ENCODE results near the gene OR2T8.

OR2T8 gene

GRCh38 chr1:247919952-247920351 is at the start of gene OR2T8:
Gene OR2T8 (plus strand): TSS chr1:247920252. CDS start chr1:247921018, 766 bp downstream.
- ChIA-PET POLR2A (no interaction called here), CTCF (no interaction called here)
- TF ChIP-seq ELF4 (IDR thresholded peaks at IDR 0.05) (no peak), HDGF (IDR thresholded peaks at IDR 0.05; ENCODE audit: borderline replicate concordance) (no peak), SUZ12 (IDR thresholded peaks at IDR 0.05) (no peak), CTBP1 (IDR thresholded peaks at IDR 0.05; ENCODE audit: borderline replicate concordance) (no peak), ZNF384 (IDR thresholded peaks at IDR 0.05) (no peak), BHLHE40 (IDR thresholded peaks at IDR 0.05; ENCODE audit: borderline replicate concordance) (no peak), SP1 (IDR thresholded peaks at IDR 0.05) (no peak), PKNOX1 (IDR thresholded peaks at IDR 0.05) (no peak), FOXM1 (IDR thresholded peaks at IDR 0.05; ENCODE audit: borderline replicate concordance) (no peak), ARNT (IDR thresholded peaks at IDR 0.05) (no peak), LEF1 (IDR thresholded peaks at IDR 0.05; ENCODE audit: borderline replicate concordance) (no peak), NFRKB (IDR thresholded peaks at IDR 0.05) (no peak), FOXA1 (IDR thresholded peaks at IDR 0.05) (no peak), L3MBTL2 (conservative IDR thresholded peaks at IDR 0.05) (no peak), TARDBP (IDR thresholded peaks at IDR 0.05) (no peak), FOXK2 (IDR thresholded peaks at IDR 0.05) (no peak)
- DNase-seq (ENCODE audit: extremely low spot score): no peak

GRCh38 chr1:247883346-247883745 is 36.7 kb upstream of the OR2T8 start:
- POLR2A ChIA-PET: no interaction called here
- CTCF ChIA-PET: no interaction called here
- TF ChIP-seq L3MBTL2 (conservative IDR thresholded peaks at IDR 0.05): no peak
- no peak for TF ChIP-seq SP1 (IDR thresholded peaks at IDR 0.05)
- DNase-seq (ENCODE audit: extremely low spot score): no peak

GRCh38 chr1:247884797-247885413 is 35.1 kb upstream of the OR2T8 start:
- ChIA-PET CTCF (no interaction called here), POLR2A (no interaction called here)
- TF ChIP-seq ARNT (IDR thresholded peaks at IDR 0.05): no peak
- TF ChIP-seq FOXK2 (IDR thresholded peaks at IDR 0.05): no peak
- no peak for TF ChIP-seq ELF4 (IDR thresholded peaks at IDR 0.05)
- TF ChIP-seq L3MBTL2 (conservative IDR thresholded peaks at IDR 0.05): no peak
- TF ChIP-seq BHLHE40 (IDR thresholded peaks at IDR 0.05; ENCODE audit: borderline replicate concordance): no peak
- TF ChIP-seq ZNF384 (IDR thresholded peaks at IDR 0.05): no peak
- TF ChIP-seq TARDBP (IDR thresholded peaks at IDR 0.05): no peak
- TF ChIP-seq HDGF (IDR thresholded peaks at IDR 0.05; ENCODE audit: borderline replicate concordance): no peak
- no peak for TF ChIP-seq PKNOX1 (IDR thresholded peaks at IDR 0.05)
- TF ChIP-seq CTBP1 (IDR thresholded peaks at IDR 0.05; ENCODE audit: borderline replicate concordance): no peak
- no peak for TF ChIP-seq FOXA1 (IDR thresholded peaks at IDR 0.05)
- no peak for TF ChIP-seq SP1 (IDR thresholded peaks at IDR 0.05)
- no peak for TF ChIP-seq FOXM1 (IDR thresholded peaks at IDR 0.05; ENCODE audit: borderline replicate concordance)
- DNase-seq (ENCODE audit: extremely low spot score): no peak

DNA sequence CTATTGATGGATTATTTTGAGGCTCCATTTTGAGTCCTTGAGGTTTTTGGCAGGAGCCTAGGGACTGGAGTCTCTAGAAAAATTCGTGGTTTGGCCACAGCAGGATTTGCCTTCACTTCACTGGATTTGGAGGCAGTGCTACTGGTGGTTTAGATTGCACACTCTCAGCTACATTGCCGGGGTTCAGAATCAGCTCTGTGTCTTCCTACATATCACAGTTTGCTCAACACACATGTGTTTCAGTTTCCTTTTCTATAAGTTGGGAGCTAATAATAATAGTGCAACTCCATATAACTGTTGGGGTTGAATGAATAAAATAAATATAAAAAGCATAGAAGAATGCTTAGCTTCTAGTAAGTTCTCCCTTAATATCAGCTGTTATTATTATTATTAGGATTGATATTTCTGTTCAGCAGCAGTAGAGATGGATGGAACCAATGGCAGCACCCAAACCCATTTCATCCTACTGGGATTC is 24.9 kb upstream of the OR2T8 start, which contains the start of gene OR2W3:
Gene OR2W3 (plus strand): TSS at position 425 of the 475 bp plus-strand sequence. CDS start 0 bp downstream, at position 425.
- ChIA-PET POLR2A (no interaction called here), CTCF (no interaction called here)
- TF ChIP-seq ELF4 (IDR thresholded peaks at IDR 0.05) (no peak), CTBP1 (IDR thresholded peaks at IDR 0.05; ENCODE audit: borderline replicate concordance) (no peak), SUZ12 (IDR thresholded peaks at IDR 0.05) (no peak), NFRKB (IDR thresholded peaks at IDR 0.05) (no peak), LEF1 (IDR thresholded peaks at IDR 0.05; ENCODE audit: borderline replicate concordance) (no peak), TARDBP (IDR thresholded peaks at IDR 0.05) (no peak), PKNOX1 (IDR thresholded peaks at IDR 0.05) (no peak), FOXA1 (IDR thresholded peaks at IDR 0.05) (no peak)
- no peak for DNase-seq (ENCODE audit: extremely low spot score)

- POLR2A ChIA-PET: no interaction called here
- no peak for DNase-seq (ENCODE audit: extremely low spot score)
- no peak for TF ChIP-seq FOXA1 (IDR thresholded peaks at IDR 0.05)
- TF ChIP-seq PKNOX1 (IDR thresholded peaks at IDR 0.05): no peak
- TF ChIP-seq ZNF384 (IDR thresholded peaks at IDR 0.05): no peak
- no peak for TF ChIP-seq CTBP1 (IDR thresholded peaks at IDR 0.05; ENCODE audit: borderline replicate concordance)
- TF ChIP-seq SP1 (IDR thresholded peaks at IDR 0.05): no peak
- no peak for TF ChIP-seq FOXM1 (IDR thresholded peaks at IDR 0.05; ENCODE audit: borderline replicate concordance)
- no peak for TF ChIP-seq SUZ12 (IDR thresholded peaks at IDR 0.05)
- no peak for TF ChIP-seq HDGF (IDR thresholded peaks at IDR 0.05; ENCODE audit: borderline replicate concordance)
- no peak for TF ChIP-seq NFRKB (IDR thresholded peaks at IDR 0.05)
- TF ChIP-seq BHLHE40 (IDR thresholded peaks at IDR 0.05; ENCODE audit: borderline replicate concordance): no peak
- CTCF ChIA-PET: no interaction called here
Observed at GRCh38 chr1:247895976-247896375, 24.1 kb upstream of the OR2T8 start.

GRCh38 chr1:247904122-247904521 is 15.9 kb upstream of the OR2T8 start:
- no peak for TF ChIP-seq TARDBP (IDR thresholded peaks at IDR 0.05)
- no peak for TF ChIP-seq SUZ12 (IDR thresholded peaks at IDR 0.05)
- TF ChIP-seq ZNF384 (IDR thresholded peaks at IDR 0.05): no peak
- TF ChIP-seq FOXM1 (IDR thresholded peaks at IDR 0.05; ENCODE audit: borderline replicate concordance): no peak
- TF ChIP-seq BHLHE40 (IDR thresholded peaks at IDR 0.05; ENCODE audit: borderline replicate concordance): no peak
- no peak for TF ChIP-seq PKNOX1 (IDR thresholded peaks at IDR 0.05)
- no peak for TF ChIP-seq ARNT (IDR thresholded peaks at IDR 0.05)
- TF ChIP-seq FOXA1 (IDR thresholded peaks at IDR 0.05): no peak
- TF ChIP-seq HDGF (IDR thresholded peaks at IDR 0.05; ENCODE audit: borderline replicate concordance): no peak
- TF ChIP-seq CTBP1 (IDR thresholded peaks at IDR 0.05; ENCODE audit: borderline replicate concordance): no peak
- no peak for TF ChIP-seq SP1 (IDR thresholded peaks at IDR 0.05)
- TF ChIP-seq ELF4 (IDR thresholded peaks at IDR 0.05): no peak
- no peak for TF ChIP-seq FOXK2 (IDR thresholded peaks at IDR 0.05)
- no peak for TF ChIP-seq NFRKB (IDR thresholded peaks at IDR 0.05)
- TF ChIP-seq LEF1 (IDR thresholded peaks at IDR 0.05; ENCODE audit: borderline replicate concordance): no peak
- no peak for TF ChIP-seq L3MBTL2 (conservative IDR thresholded peaks at IDR 0.05)
- DNase-seq (ENCODE audit: extremely low spot score): no peak
- ChIA-PET POLR2A (no interaction called here), CTCF (no interaction called here)
